K562 (cell line): ENCODE data around the gene RIT2. TPM values are rescaled to one million over a fixed set of nuclear protein-coding genes. Genes with fewer than 3 reads are reported as not detected.

Source experiments
- ATAC-seq: fragments of 200-7000 bp; cut with Tn5 transposase; 3 replicates; pipeline ENCODE4 v1.9.1; 2020; ENCODE audit warnings: moderate library complexity
- BruUV-seq: library from RNA; stranded (reverse); fragments of 400-500 nt; replicated peaks from 2 replicates; lab custom pipeline; 2021; lab: Mats Ljungman, UMichigan
- CTCF ChIA-PET: fragments of 300-600 bp; formaldehyde crosslinking; extraction: SDS; loops from one replicate; lab custom pipeline; 2021; ENCODE audit warnings: low intra/inter-chr PET ratio; lab: Yijun Ruan, JAX
- POLR2A ChIA-PET: fragments of 300-600, 350-650 bp; sonication (Branson Sonifier 250); formaldehyde crosslinking; extraction: SDS; loops from one replicate; lab custom pipeline; 2021; ENCODE audit warnings: antibody characterized with exemption, inconsistent platforms; lab: Yijun Ruan, JAX
- DNase-seq, 4 experiments: peaks; one replicate each; pipeline versions ENCODE4 v3.0.0 to v3.0.0-alpha.2; 2011 to 2018; ENCODE audit warnings: low spot score in 3 of 4, mixed read lengths in 3 of 4; ENCODE audit errors: extremely low read depth in 1 of 4
- FAIRE-seq: peaks from 2 replicates; lab custom pipeline; 2011; peaks lifted over from hg19 to GRCh38; lab: Jason Lieb, UNC
- H2AFZ ChIP-seq: 2 replicates; pipeline ENCODE4 v1.6.0; 2011; ENCODE audit warnings: low read depth, low read length, control low read depth, inconsistent platforms
- H3K27ac ChIP-seq: fragments of 200-600 bp; 3 replicates; pipeline ENCODE4 v1.8.0; 2011; ENCODE audit warnings: low read depth, mild to moderate bottlenecking, control low read depth, inconsistent platforms, low read length, moderate library complexity, mixed read lengths; ENCODE audit errors: extremely low read depth
- H3K27me3 ChIP-seq, 2 experiments: fragments of 300-600 bp in 1 of 2; 2 replicates in 1 of 2; 3 replicates in 1 of 2; pipeline versions ENCODE4 v1.6.0 to v1.8.0; 2011; ENCODE audit warnings: inconsistent platforms in 2 of 2, low read length in 2 of 2, mild to moderate bottlenecking in 1 of 2, mixed read lengths in 1 of 2, moderate library complexity in 1 of 2; ENCODE audit not compliant: control insufficient read depth in 2 of 2, insufficient read depth in 2 of 2
- H3K36me3 ChIP-seq: fragments of 300-600 bp; 3 replicates; pipeline ENCODE4 v1.8.0; 2011; ENCODE audit warnings: mild to moderate bottlenecking, low read length, inconsistent platforms; ENCODE audit not compliant: control insufficient read depth, insufficient read depth
- H3K4me1 ChIP-seq, 2 experiments: fragments of 200-600 bp in 1 of 2; replicated peaks in 1 of 2; 2 replicates in 1 of 2; 3 replicates in 1 of 2; pipeline versions ENCODE4 v1.5.1 to v1.8.0; 2011; ENCODE audit warnings: inconsistent platforms in 2 of 2, low read length in 2 of 2, mild to moderate bottlenecking in 1 of 2, mixed read lengths in 1 of 2, moderate library complexity in 1 of 2; ENCODE audit not compliant: control insufficient read depth in 2 of 2, insufficient read depth in 2 of 2
- H3K4me2 ChIP-seq: 2 replicates; pipeline ENCODE4 v1.6.1; 2011; ENCODE audit warnings: low read length, control low read depth, inconsistent platforms, mixed read lengths; ENCODE audit not compliant: insufficient read depth
- H3K4me3 ChIP-seq: fragments of 200-600 bp; sonication (generic), shearing (Covaris generic); 2 replicates; pipeline ENCODE4 v1.5.1; 2016; ENCODE audit warnings: control low read depth, inconsistent platforms
- H3K79me2 ChIP-seq: fragments of 200-600 bp; 3 replicates; pipeline ENCODE4 v1.8.0; 2011; ENCODE audit warnings: low read length, inconsistent platforms; ENCODE audit not compliant: control insufficient read depth, insufficient read depth
- H3K9ac ChIP-seq, 2 experiments: 2 replicates each; pipeline versions ENCODE4 v1.6.0 to v1.6.1; 2011; ENCODE audit warnings: low read depth in 2 of 2, low read length in 2 of 2, control low read depth in 1 of 2, inconsistent platforms in 1 of 2, mild to moderate bottlenecking in 1 of 2, mixed read lengths in 1 of 2; ENCODE audit not compliant: insufficient read depth in 1 of 2
- H3K9me1 ChIP-seq: one replicate; pipeline ENCODE4 v1.6.0; 2011; ENCODE audit warnings: inconsistent platforms, mild to moderate bottlenecking, low read length, moderate library complexity; ENCODE audit not compliant: control insufficient read depth, insufficient read depth
- H3K9me3 ChIP-seq: replicated peaks from 2 replicates; pipeline ENCODE4 v1.5.1; 2011; ENCODE audit warnings: low read depth, low read length, inconsistent platforms; ENCODE audit not compliant: control insufficient read depth, insufficient read depth
- H4K20me1 ChIP-seq: replicated peaks from 2 replicates; pipeline ENCODE4 v1.6.1; 2011; ENCODE audit warnings: low read length, inconsistent platforms, mixed read lengths; ENCODE audit not compliant: control insufficient read depth, insufficient read depth
- HDAC6 ChIP-seq: IDR thresholded peaks from 2 replicates; pipeline ENCODE4 v1.6.1; 2012; ENCODE audit warnings: low read depth, mild to moderate bottlenecking, control low read depth, inconsistent platforms, low read length, moderate library complexity
- NELFE ChIP-seq: IDR thresholded peaks from 2 replicates; pipeline ENCODE4 v1.6.1; 2011; ENCODE audit warnings: mild to moderate bottlenecking; ENCODE audit not compliant: insufficient read depth, insufficient read length
- TAF9B ChIP-seq: fragments of 450-650 bp; IDR thresholded peaks from 2 replicates; pipeline ENCODE4 v1.6.1; 2018; ENCODE audit warnings: mild to moderate bottlenecking; ENCODE audit not compliant: partially characterized antibody
- ZNF140 ChIP-seq: fragments of 250-450 bp; sonication (Bioruptor Pico); IDR thresholded peaks from 2 replicates; pipeline ENCODE4 v1.8.0; 2021; ENCODE audit warnings: moderate library complexity, mild to moderate bottlenecking, inconsistent platforms
- WGBS: fragments of 100-300 bp; shearing (Covaris generic); methylation state at CpG from one replicate; pipeline ENCODE4 v1.1.6; 2016; ENCODE audit warnings: low coverage, mixed read lengths; ENCODE audit not compliant: insufficient coverage; ENCODE audit errors: missing lambda C conversion rate; 5-methylcytosine and 5-hydroxymethylcytosine counted together
- in situ Hi-C: fragments of 300-500 bp; cut with MboI; formaldehyde crosslinking; loops from 4 replicates; pipeline ENCODE4 v1.15.0; 2018; ENCODE audit warnings: inconsistent platforms, mixed read lengths
- intact Hi-C: fragments of 100-400 bp; cut with micrococcal nuclease; formaldehyde crosslinking; loops from 2 replicates; pipeline ENCODE4 v1.14.2; 2022
- polyA plus RNA-seq, 8 experiments: library from polyadenylated mRNA; depleted of rRNA in 4 of 8; stranded (reverse) in 5 of 8; unstranded in 3 of 8; fragments of >200 nt; fragmentation: Nextera tagmentation in 2 of 8; fragmentation: Illumina TruSeq in 1 of 8; extraction: Ambion mirVana in 2 of 8; extraction: Trizol in 1 of 8; gene quantifications; 2 replicates each; pipeline versions ENCODE4 v1.2.1 to v1.2.3, GENCODE V29; 2011 to 2014; ENCODE audit warnings: inconsistent platforms in 1 of 8, missing spikeins in 1 of 8
- total RNA-seq, 7 experiments: library from RNA; depleted of rRNA in 6 of 7; stranded (reverse); fragments of >200 nt in 6 of 7; fragmentation: Illumina TruSeq in 2 of 7; extraction: Trizol in 2 of 7; gene quantifications; 2 replicates each; pipeline versions ENCODE4 v1.2.1 to v1.2.3, GENCODE V29; 2011 to 2021; ENCODE audit warnings: low replicate concordance in 1 of 7
- TF ChIP-seq, protein P1 (sequence below), 2 experiments: fragments of 450-650 bp in 1 of 2; sonication (generic) in 1 of 2; formaldehyde crosslinking in 1 of 2; IDR thresholded peaks in 1 of 2; conservative IDR thresholded peaks in 1 of 2; 2 replicates each; pipeline versions ENCODE4 v1.6.1 to v1.8.1; 2016 to 2023; ENCODE audit warnings: mild to moderate bottlenecking in 2 of 2, moderate library complexity in 2 of 2, inconsistent platforms in 1 of 2, missing genetic modification reagents in 1 of 2
- TF ChIP-seq, protein P2 (sequence below): fragments of 250-450 bp; sonication (Bioruptor Pico); IDR thresholded peaks from 2 replicates; pipeline ENCODE4 v1.8.0; 2022; ENCODE audit warnings: inconsistent platforms
- TF ChIP-seq, protein P3 (sequence below): fragments of 250-450 bp; sonication (Bioruptor Pico); IDR thresholded peaks from 2 replicates; pipeline ENCODE4 v1.9.0; 2021; ENCODE audit warnings: mild to moderate bottlenecking, inconsistent platforms

The RIT2 gene
- total and polyA plus RNA-seq, 9 of the 15 experiments (the other 6 are each of a cell fraction or from before 2014, with no cell fraction given), result not detected

DNA sequence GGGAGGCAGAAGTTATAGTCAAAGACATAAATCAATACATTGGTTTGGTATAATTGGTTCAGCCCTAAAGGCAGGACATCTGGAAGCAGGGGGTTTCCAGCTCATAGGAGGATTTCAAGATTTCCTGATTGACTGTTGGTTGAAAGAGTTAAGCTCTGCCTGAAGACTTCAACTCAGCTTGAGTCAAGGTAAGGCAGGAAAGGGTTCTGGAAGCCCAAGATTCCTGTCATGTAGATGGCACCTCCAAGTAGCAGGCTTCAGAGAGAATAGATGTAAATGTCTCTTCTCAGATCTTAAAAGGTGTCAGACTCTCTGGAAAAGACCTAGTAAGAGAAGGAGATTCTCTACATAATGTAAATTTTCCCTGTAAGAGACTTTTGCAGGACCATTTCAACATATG, 335.3 kb downstream of the RIT2 start (continued):
- TF ChIP-seq, protein P1, sequence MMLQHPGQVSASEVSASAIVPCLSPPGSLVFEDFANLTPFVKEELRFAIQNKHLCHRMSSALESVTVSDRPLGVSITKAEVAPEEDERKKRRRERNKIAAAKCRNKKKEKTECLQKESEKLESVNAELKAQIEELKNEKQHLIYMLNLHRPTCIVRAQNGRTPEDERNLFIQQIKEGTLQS (IDR thresholded peaks at IDR 0.05), result no peak
- TF ChIP-seq, protein P1 (CRISPR knock-in tag; conservative IDR thresholded peaks at IDR 0.05), result no peak

- ChIA-PET POLR2A (interaction anchor here (0.6 kb wide), 1 partner anchor 1870 kb away, joined by 3 read pairs; no protein-coding TSS in a partner anchor), CTCF (no interaction called here)
- intact Hi-C loops (no loop called here), in situ Hi-C loops (no loop called here)
- H2AFZ ChIP-seq, result no peak overlapping the region
- FAIRE-seq, result no peak
- DNase-seq, result no peak
- H4K20me1 ChIP-seq, result no peaks in the 10 kb centered on the region
- H3K9me3 ChIP-seq, result no peaks in the 10 kb centered on the region
- H3K4me2 ChIP-seq, result no peak overlapping the region
- ATAC-seq, result no peak
- H3K36me3 ChIP-seq, result no peaks in the 10 kb centered on the region
- H3K27me3 ChIP-seq, result no peaks in the 10 kb centered on the region
- no peak for TF ChIP-seq NELFE
- TF ChIP-seq, protein P2, sequence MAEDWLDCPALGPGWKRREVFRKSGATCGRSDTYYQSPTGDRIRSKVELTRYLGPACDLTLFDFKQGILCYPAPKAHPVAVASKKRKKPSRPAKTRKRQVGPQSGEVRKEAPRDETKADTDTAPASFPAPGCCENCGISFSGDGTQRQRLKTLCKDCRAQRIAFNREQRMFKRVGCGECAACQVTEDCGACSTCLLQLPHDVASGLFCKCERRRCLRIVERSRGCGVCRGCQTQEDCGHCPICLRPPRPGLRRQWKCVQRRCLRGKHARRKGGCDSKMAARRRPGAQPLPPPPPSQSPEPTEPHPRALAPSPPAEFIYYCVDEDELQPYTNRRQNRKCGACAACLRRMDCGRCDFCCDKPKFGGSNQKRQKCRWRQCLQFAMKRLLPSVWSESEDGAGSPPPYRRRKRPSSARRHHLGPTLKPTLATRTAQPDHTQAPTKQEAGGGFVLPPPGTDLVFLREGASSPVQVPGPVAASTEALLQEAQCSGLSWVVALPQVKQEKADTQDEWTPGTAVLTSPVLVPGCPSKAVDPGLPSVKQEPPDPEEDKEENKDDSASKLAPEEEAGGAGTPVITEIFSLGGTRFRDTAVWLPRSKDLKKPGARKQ, result no peak
- TF ChIP-seq, protein P3, sequence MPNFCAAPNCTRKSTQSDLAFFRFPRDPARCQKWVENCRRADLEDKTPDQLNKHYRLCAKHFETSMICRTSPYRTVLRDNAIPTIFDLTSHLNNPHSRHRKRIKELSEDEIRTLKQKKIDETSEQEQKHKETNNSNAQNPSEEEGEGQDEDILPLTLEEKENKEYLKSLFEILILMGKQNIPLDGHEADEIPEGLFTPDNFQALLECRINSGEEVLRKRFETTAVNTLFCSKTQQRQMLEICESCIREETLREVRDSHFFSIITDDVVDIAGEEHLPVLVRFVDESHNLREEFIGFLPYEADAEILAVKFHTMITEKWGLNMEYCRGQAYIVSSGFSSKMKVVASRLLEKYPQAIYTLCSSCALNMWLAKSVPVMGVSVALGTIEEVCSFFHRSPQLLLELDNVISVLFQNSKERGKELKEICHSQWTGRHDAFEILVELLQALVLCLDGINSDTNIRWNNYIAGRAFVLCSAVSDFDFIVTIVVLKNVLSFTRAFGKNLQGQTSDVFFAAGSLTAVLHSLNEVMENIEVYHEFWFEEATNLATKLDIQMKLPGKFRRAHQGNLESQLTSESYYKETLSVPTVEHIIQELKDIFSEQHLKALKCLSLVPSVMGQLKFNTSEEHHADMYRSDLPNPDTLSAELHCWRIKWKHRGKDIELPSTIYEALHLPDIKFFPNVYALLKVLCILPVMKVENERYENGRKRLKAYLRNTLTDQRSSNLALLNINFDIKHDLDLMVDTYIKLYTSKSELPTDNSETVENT (CRISPR knock-in tag), result no peak
- TF ChIP-seq HDAC6, result no peak
- no peak for TF ChIP-seq TAF9B
- TF ChIP-seq ZNF140, result no peak
- no peak overlapping the region for H3K27ac ChIP-seq
- BruUV-seq, result no TSS peak
- H3K9me1 ChIP-seq, result no peaks in the 10 kb centered on the region
- H3K4me3 ChIP-seq, result no peak overlapping the region
- 3% methylated on average over 4 of the region's 4 CpGs for WGBS
- H3K4me1 ChIP-seq, result no peaks in the 10 kb centered on the region
- H3K9ac ChIP-seq, result no peak overlapping the region
- no peaks in the 10 kb centered on the region for H3K79me2 ChIP-seq
These were observed 336.9 kb downstream of the RIT2 start for GRCh38 chr18:42778445-42779042.
